HepG2 (cell line): ENCODE data around the gene FAM83F. TPM values are rescaled to one million over a fixed set of nuclear protein-coding genes. Genes with fewer than 3 reads are reported as not detected.
A peak's percentile ranks its signal among the peaks of the same experiment; 100 is the strongest.

Source experiments
- CBFB ChIP-seq: sonication (generic); formaldehyde crosslinking; IDR thresholded peaks from 2 replicates; pipeline ENCODE4 v1.4.0; 2020; ENCODE audit warnings: missing genetic modification reagents
- ELF3 ChIP-seq: IDR thresholded peaks from 2 replicates; pipeline ENCODE4 v1.6.1; 2016; ENCODE audit warnings: missing genetic modification reagents, missing compliant biosample characterization
- FUBP1 ChIP-seq: sonication (generic); formaldehyde crosslinking; IDR thresholded peaks from 2 replicates; pipeline ENCODE4 v1.5.1; 2020; ENCODE audit warnings: missing genetic modification reagents, mild to moderate bottlenecking, borderline replicate concordance
- GPN1 ChIP-seq: sonication (generic); formaldehyde crosslinking; IDR thresholded peaks from 2 replicates; pipeline ENCODE4 v1.5.1; 2020; ENCODE audit warnings: missing genetic modification reagents, borderline replicate concordance
- GTF3A ChIP-seq: sonication (generic); formaldehyde crosslinking; conservative IDR thresholded peaks from 2 replicates; pipeline ENCODE4 v1.4.0; 2020; ENCODE audit warnings: mild to moderate bottlenecking, missing genetic modification reagents
- HDAC2 ChIP-seq: sonication (generic); formaldehyde crosslinking; IDR thresholded peaks from 2 replicates; pipeline ENCODE4 v1.4.0; 2020; ENCODE audit warnings: missing genetic modification reagents
- ISX ChIP-seq: sonication (generic); formaldehyde crosslinking; conservative IDR thresholded peaks from 2 replicates; pipeline ENCODE4 v1.5.0; 2020; ENCODE audit warnings: missing genetic modification reagents
- KLF16 ChIP-seq, 2 experiments: sonication (generic) in 1 of 2; formaldehyde crosslinking in 1 of 2; IDR thresholded peaks; 2 replicates each; pipeline versions ENCODE4 v1.6.1 to v1.8.0; 2016 to 2023; ENCODE audit warnings: missing genetic modification reagents in 2 of 2, missing compliant biosample characterization in 1 of 2
- MAF1 ChIP-seq: sonication (generic); formaldehyde crosslinking; IDR thresholded peaks from 2 replicates; pipeline ENCODE4 v1.5.0; 2020; ENCODE audit warnings: missing genetic modification reagents, borderline replicate concordance
- MED1 ChIP-seq: sonication (generic); formaldehyde crosslinking; IDR thresholded peaks from 2 replicates; pipeline ENCODE4 v1.4.0; 2020; ENCODE audit warnings: missing genetic modification reagents
- MED8 ChIP-seq: sonication (generic); formaldehyde crosslinking; IDR thresholded peaks from 2 replicates; pipeline ENCODE4 v1.8.1; 2023; ENCODE audit warnings: mild to moderate bottlenecking, missing genetic modification reagents; ENCODE audit not compliant: insufficient replicate concordance
- SMAD3 ChIP-seq: sonication (generic); formaldehyde crosslinking; IDR thresholded peaks from 2 replicates; pipeline ENCODE4 v1.4.0; 2020; ENCODE audit warnings: missing genetic modification reagents
- STAT6 ChIP-seq: sonication (generic); formaldehyde crosslinking; IDR thresholded peaks from 2 replicates; pipeline ENCODE4 v1.4.0; 2020; ENCODE audit warnings: missing genetic modification reagents, mild to moderate bottlenecking, borderline replicate concordance
- ZBTB20 ChIP-seq: sonication (generic); formaldehyde crosslinking; IDR thresholded peaks from 2 replicates; pipeline ENCODE4 v1.8.1; 2023; ENCODE audit warnings: missing genetic modification reagents, low read depth, mild to moderate bottlenecking, borderline replicate concordance
- ZBTB21 ChIP-seq: sonication (generic); formaldehyde crosslinking; IDR thresholded peaks from 2 replicates; pipeline ENCODE4 v1.4.0; 2020; ENCODE audit warnings: missing genetic modification reagents
- ZMAT3 ChIP-seq: sonication (generic); formaldehyde crosslinking; conservative IDR thresholded peaks from 2 replicates; pipeline ENCODE4 v1.7.0; 2021; ENCODE audit warnings: missing genetic modification reagents
- ZNF335 ChIP-seq: sonication (generic); formaldehyde crosslinking; IDR thresholded peaks from 2 replicates; pipeline ENCODE4 v1.4.0; 2020; ENCODE audit warnings: missing genetic modification reagents
- ZNF460 ChIP-seq: sonication (generic); formaldehyde crosslinking; IDR thresholded peaks from 2 replicates; pipeline ENCODE4 v1.5.1; 2020; ENCODE audit warnings: missing genetic modification reagents, mild to moderate bottlenecking, borderline replicate concordance
- ZNF547 ChIP-seq: sonication (generic); formaldehyde crosslinking; IDR thresholded peaks from 2 replicates; pipeline ENCODE4 v1.5.1; 2020; ENCODE audit warnings: mild to moderate bottlenecking, missing genetic modification reagents
- ZNF569 ChIP-seq: sonication (generic); formaldehyde crosslinking; IDR thresholded peaks from 2 replicates; pipeline ENCODE4 v1.5.0; 2020; ENCODE audit warnings: mild to moderate bottlenecking, missing genetic modification reagents, moderate library complexity, borderline replicate concordance
- polyA plus RNA-seq, 8 experiments: library from polyadenylated mRNA; depleted of rRNA in 3 of 8; stranded (reverse) in 7 of 8; unstranded in 1 of 8; fragments of >200 nt; fragmentation: Illumina TruSeq in 4 of 8; extraction: Trizol in 4 of 8; gene quantifications; 2 replicates each; pipeline versions ENCODE4 v1.2.1 to v1.2.3, GENCODE V29; 2011 to 2016; ENCODE audit warnings: low read depth in 4 of 8, missing spikeins in 1 of 8, mixed read lengths in 1 of 8; ENCODE audit not compliant: insufficient read depth in 1 of 8
- total RNA-seq, 5 experiments: library from RNA; depleted of rRNA; stranded (reverse); fragments of >200 nt; fragmentation: Illumina TruSeq; extraction: Trizol; gene quantifications; 2 replicates each; pipeline ENCODE4 v1.2.3, GENCODE V29; 2016; ENCODE audit warnings: low read depth in 1 of 5
- TF ChIP-seq, protein P1 (sequence below): sonication (generic); formaldehyde crosslinking; conservative IDR thresholded peaks from 2 replicates; pipeline ENCODE4 v1.4.0; 2020; ENCODE audit warnings: missing genetic modification reagents
- TF ChIP-seq, protein P2 (sequence below): sonication (generic); formaldehyde crosslinking; IDR thresholded peaks from 2 replicates; pipeline ENCODE4 v1.4.0; 2020; ENCODE audit warnings: mild to moderate bottlenecking, missing genetic modification reagents

FAM83F gene
- total and polyA plus RNA-seq, 2 of the 13 experiments (the other 11 are each of a cell fraction or from before 2014, with no cell fraction given) = not detected

GRCh38 chr22:40044870-40045834 is 50.4 kb downstream of the FAM83F start (continued):
- TF ChIP-seq STAT6 (CRISPR knock-in tag) (no peak), GTF3A (no peak), MED1 (CRISPR knock-in tag) (no peak; the same call in 1 of the 2 replicates), ZMAT3 (peak; percentile 57; the same call in 1 of the 2 replicates), ZBTB20 (CRISPR knock-in tag) (no peak), ELF3 (CRISPR knock-in tag) (no peak), FUBP1 (CRISPR knock-in tag) (no peak), HDAC2 (CRISPR knock-in tag) (0 out of 2 replicates have a peak, but pooled peaks have one; percentile 19), ZBTB21 (no peak), ZNF335 (CRISPR knock-in tag) (0 out of 2 replicates have a peak, but pooled peaks have one; percentile 26), GPN1 (CRISPR knock-in tag) (no peak), MED8 (CRISPR knock-in tag) (no peak), ZNF569 (CRISPR knock-in tag) (no peak), SMAD3 (CRISPR knock-in tag) (no peak), MAF1 (no peak), ISX (no peak), ZNF460 (CRISPR knock-in tag) (no peak), KLF16 (CRISPR knock-in tag; IDR thresholded peaks at IDR 0.05) (no peak), CBFB (peak; percentile 12; the same call in 1 of the 2 replicates), ZNF547 (no peak; the same call in 1 of the 2 replicates)
- TF ChIP-seq, protein P1, sequence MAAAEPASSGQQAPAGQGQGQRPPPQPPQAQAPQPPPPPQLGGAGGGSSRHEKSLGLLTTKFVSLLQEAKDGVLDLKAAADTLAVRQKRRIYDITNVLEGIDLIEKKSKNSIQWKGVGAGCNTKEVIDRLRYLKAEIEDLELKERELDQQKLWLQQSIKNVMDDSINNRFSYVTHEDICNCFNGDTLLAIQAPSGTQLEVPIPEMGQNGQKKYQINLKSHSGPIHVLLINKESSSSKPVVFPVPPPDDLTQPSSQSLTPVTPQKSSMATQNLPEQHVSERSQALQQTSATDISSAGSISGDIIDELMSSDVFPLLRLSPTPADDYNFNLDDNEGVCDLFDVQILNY (CRISPR knock-in tag) = peak; percentile 13; the same call in 1 of the 2 replicates
- TF ChIP-seq, protein P2, sequence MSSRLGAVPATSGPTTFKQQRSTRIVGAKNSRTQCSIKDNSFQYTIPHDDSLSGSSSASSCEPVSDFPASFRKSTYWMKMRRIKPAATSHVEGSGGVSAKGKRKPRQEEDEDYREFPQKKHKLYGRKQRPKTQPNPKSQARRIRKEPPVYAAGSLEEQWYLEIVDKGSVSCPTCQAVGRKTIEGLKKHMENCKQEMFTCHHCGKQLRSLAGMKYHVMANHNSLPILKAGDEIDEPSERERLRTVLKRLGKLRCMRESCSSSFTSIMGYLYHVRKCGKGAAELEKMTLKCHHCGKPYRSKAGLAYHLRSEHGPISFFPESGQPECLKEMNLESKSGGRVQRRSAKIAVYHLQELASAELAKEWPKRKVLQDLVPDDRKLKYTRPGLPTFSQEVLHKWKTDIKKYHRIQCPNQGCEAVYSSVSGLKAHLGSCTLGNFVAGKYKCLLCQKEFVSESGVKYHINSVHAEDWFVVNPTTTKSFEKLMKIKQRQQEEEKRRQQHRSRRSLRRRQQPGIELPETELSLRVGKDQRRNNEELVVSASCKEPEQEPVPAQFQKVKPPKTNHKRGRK (CRISPR knock-in tag) = no peak
